COLO668 (cell line): ENCODE measurements around the gene SPEF2.

Experiments
- DNase-seq: peaks from one replicate; lab custom pipeline; 2025; ENCODE audit not compliant: unreplicated experiment; lab: John Stamatoyannopoulos, UW

Gene SPEF2

GRCh38 chr5:35617435-35618303 is at the start of gene SPEF2:
TSS of gene SPEF2 (plus strand) at chr5:35617863. CDS start at chr5:35617998, 135 bp downstream.
- DNase-seq: peak; percentile 41

- no peak for DNase-seq
These were observed 42.1 kb upstream of the SPEF2 start for GRCh38 chr5:35575578-35575977.

GRCh38 chr5:35587419-35587818 is 30.2 kb upstream of the SPEF2 start:
- no peak for DNase-seq

- no peak for DNase-seq
These were observed 24.3 kb upstream of the SPEF2 start for GRCh38 chr5:35593338-35593737.

GRCh38 chr5:35598707-35599370 is 18.8 kb upstream of the SPEF2 start:
- DNase-seq: no peak

- DNase-seq: no peak
These were observed 17.1 kb upstream of the SPEF2 start for GRCh38 chr5:35600591-35600990.

GRCh38 chr5:35608881-35609779 is 8.5 kb upstream of the SPEF2 start:
- DNase-seq: no peak

GRCh38 chr5:35617060-35617434 is 616 bp upstream of the SPEF2 start:
- DNase-seq: no peak

- no peak for DNase-seq
These were observed 607 bp downstream of the SPEF2 start for GRCh38 chr5:35618304-35618636.

- no peak for DNase-seq
These were observed 1.1 kb downstream of the SPEF2 start for GRCh38 chr5:35618781-35619180.

GRCh38 chr5:35622974-35623373 is 5.3 kb downstream of the SPEF2 start:
- DNase-seq: no peak

GRCh38 chr5:35623991-35624390 is 6.3 kb downstream of the SPEF2 start:
- DNase-seq: no peak

GRCh38 chr5:35626108-35626507 is 8.4 kb downstream of the SPEF2 start:
- DNase-seq: no peak

GRCh38 chr5:35626553-35626952 is 8.9 kb downstream of the SPEF2 start:
- DNase-seq: no peak

GRCh38 chr5:35634326-35634725 is 16.7 kb downstream of the SPEF2 start:
- DNase-seq: no peak

GRCh38 chr5:35640623-35641022 is 23.0 kb downstream of the SPEF2 start:
- no peak for DNase-seq

GRCh38 chr5:35644543-35644942 is 26.9 kb downstream of the SPEF2 start:
- DNase-seq: no peak

GRCh38 chr5:35647128-35647527 is 29.5 kb downstream of the SPEF2 start:
- no peak for DNase-seq

GRCh38 chr5:35647712-35648111 is 30.0 kb downstream of the SPEF2 start:
- DNase-seq: no peak

GRCh38 chr5:35651002-35651756 is 33.5 kb downstream of the SPEF2 start:
- no peak for DNase-seq

- no peak for DNase-seq
These were observed 39.1 kb downstream of the SPEF2 start for GRCh38 chr5:35656721-35657120.
